GM19240 (cell line): ENCODE results near the gene LENG1.
A peak's percentile ranks its signal among the peaks of the same experiment; 100 is the strongest.

Experiments used
- DNase-seq: peaks from one replicate; pipeline ENCODE4 v3.0.0; 2011; ENCODE audit warnings: low spot score; ENCODE audit not compliant: insufficient read length

LENG1 gene

DNA sequence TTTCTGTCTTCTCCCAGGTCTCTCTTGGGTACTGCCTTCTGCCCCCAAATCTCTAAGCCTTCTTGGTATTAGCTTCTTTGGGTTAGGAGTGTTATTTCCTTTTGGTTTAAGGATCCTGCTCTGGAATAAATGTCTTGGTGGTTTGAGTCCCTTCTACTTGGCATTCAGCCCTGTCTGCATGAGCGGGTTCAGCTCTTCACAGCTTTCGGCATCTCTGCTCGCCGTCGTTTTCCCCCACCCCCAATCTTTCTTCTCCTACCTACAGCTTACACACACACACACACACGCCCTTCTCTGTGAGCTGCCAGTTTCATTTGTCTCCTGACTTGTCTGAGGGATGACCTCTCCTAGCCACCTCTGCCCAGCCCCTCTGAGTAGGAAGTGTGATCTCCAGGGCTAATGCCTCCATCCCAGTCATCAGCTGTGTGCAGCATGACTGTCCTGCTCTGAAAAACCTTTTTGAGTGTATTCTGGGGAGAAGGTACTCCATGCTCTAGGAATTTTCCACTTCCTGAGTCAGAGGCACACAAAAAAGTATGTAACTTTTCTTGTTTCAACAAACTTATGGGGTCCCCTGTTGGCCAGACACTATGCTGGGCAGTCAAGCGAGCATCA, 17.2 kb downstream of the LENG1 start:
- no peak for DNase-seq

DNA sequence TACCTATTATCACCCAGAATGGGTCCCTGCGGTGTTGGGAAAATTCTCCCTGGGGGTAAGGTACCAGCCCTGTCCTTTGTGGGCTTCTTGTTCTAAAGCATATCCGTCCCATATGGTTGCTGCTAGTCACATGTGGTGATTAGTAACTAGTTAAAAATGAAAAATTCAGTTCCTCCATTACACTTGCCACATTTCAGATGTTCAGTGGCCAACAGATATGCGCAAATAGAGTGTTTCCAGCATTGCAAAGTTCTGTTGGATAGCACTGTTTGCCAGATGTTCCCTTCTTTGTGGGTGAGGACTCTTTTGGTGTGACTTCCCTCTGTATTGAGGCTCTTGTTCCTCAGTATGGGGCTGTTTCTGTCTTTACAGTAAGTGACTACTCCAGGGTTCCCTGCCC, 18.2 kb downstream of the LENG1 start:
- no peak for DNase-seq

DNA sequence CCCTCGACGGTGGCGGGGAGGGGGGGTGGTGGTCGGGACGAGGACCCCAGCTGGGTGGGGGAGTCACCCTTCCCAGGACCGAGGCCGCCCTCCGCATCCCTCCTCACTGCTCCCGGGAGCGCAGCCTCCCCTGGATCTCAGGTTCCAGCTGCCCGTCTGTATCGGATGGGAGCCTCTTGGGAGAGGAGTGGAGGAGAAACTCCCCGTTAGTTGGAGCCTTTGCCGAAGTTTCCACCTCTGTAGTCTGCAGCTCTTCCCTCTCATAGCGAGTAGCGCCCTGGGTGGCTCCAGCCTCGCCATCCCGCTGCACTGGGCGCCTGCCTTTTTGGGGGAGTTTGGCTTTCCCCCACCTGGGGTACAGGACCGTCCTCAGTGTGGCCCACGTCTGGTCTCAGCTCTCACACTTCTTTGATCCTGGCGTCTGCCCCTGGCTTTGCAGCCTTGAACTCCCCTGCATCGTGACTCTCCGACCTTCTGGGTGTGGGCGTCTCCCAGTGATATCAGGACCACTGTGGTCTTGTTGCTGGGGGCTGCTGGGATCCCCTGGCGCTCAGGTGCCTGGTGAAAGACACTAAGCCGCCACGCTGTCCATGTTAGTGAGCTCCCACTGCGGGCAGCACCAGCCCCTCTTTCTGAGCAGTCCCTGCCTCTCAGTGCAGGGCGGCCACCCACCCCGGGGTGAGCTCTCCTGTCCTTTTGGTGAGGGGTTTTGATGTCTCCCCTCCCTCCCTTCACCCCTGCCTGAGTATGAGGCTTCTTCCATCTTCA, 20.8 kb downstream of the LENG1 start:
- no peak for DNase-seq

DNA sequence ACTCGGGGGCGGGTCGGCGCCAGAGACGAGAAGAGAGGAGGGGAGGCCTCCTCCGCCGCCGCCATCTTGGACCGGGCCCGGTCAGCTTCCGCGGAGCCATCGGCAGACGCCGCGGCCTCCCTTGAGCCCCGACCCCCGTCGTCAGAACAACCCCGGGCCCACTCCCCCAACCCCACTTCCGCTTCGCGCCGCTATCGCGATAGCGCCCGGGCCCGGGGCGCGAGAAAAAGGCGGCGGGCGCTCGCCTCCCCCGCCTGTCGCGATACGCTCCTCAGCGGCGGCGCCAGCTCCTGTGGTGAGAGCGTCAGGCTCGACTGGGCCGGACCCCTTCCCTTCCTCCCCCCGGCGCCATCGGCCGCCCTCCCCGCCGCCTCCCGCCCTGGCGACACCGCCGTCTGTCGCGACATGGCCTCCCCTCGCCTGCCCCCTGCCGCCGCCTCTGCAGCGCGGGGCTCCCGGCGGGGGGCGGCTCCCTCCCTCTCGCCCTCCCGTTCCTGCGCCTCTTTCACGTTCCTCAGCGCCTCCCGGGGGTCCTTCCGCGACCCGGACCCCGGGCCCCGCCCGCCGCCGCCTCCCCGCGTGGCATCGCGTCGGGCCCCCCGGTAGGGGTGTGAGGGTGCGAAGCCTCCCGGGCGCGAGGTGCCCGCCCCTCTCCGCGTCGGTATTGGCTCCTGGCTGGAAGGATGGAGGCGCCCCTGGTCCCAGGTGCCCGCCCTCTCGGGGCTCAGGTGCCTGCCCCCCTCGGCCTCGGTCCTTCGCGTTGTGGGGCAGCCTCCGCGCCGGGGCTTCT, 21.6 kb downstream of the LENG1 start, which contains the start of gene CNOT3:
Gene CNOT3 (plus strand): TSS at position 64 of the 790 bp plus-strand sequence. CDS start 5,217 bp downstream, outside the sequence.
- DNase-seq: peak; percentile 34

DNA sequence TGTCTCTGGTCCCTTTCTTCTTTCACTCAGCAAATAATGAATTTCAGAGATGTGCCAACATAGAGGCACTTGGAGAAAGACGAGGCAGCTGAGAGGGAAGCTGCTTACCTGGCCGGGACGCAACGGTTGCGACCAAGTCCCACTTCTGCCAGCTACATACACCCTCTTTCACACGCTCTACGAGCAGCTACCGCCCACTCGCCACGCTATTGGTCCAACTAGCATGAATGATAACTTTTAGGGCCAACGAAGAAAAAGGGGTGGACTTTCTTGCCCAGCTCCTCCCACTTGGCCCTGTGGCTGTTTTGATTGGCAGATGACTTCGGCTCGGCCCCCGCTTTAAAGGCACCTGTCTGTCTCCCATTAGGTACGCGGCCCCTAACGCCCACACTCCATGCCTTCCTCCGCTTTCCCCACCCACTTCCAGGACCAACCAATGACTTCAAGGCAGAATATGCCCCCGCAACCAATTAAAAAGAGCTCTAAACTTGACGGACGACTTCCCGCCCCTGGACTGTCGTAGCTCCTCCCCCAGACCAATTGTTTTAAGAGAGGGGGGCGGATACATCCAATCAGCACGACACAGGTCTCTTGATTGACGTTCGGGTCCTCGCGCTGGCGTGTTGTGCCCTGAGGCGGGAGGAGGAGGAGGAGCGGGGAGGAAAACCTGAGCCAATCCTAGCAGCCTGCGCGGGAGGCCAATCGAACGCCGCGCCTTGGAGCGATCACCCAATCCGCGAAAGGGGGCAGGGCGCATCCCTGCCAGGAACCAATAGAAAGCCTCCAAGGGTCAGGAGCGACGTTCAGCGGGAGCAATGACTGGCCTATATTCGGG, 22.4 kb downstream of the LENG1 start:
- peak; percentile 100 for DNase-seq

DNA sequence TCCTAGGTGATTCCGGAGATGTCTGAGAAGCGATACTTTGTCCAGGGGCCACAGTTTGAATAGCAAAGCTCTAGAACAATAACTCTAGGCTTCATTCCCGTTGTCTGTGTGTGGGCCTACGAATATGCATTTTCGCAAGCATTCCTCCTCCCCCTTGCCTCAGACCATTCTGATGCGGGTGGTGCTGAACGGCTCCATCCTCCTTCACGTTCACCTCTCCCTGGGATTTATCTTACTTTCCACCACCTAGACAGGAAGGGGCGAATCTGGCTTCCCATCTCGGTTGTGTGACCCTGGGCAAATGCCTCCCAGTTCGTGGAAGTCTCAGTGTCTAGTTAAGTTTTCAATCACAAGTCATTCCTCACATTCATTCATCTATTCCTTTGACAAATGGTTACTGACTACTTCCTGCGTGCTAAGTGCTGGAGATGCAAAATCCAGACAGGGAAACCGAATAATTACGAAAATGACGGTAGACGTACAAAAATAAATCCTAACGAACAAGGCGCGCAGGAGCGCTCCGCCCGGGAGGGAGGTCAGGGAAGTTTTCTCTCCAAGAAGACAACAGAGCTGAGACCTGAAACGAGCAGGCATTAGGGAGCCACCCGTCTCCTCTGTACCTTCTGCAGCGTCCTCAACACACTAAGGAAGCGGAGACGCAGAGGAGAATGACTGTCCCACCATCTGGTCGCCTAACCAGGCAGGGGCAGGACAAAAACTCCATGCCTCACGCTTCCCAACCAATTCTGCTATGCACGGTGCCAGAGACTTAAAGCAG, 23.2 kb downstream of the LENG1 start:
- DNase-seq: no peak

DNA sequence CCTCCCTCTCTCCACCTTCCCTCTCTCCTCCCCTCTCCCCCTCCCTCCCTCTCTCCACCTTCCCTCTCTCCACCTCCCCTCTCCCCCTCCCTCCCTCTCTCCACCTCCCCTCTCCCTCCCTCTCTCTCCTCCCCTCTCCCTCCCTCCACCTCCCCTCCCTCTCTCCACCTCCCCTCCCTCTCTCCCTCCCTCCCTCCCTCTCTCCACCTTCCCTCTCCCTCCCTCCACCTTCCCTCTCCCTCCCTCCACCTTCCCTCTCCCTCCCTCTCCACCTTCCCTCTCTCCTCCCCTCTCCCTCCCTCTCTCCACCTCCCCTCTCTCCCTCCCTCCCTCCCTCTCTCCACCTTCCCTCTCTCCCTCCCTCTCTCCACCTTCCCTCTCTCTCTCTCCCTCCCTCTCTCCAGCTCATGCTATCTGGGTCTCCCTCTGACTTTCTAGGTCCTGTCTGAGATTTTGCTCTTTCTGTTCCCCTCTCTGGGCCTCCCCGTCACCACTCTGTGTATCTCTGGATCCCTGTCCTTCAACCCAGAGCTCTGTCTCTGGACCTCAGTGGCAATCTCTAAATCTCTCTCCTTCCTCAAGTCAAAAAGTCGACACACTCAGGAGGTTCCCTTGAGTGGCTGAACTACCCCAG, 25.4 kb downstream of the LENG1 start:
- DNase-seq: no peak

DNA sequence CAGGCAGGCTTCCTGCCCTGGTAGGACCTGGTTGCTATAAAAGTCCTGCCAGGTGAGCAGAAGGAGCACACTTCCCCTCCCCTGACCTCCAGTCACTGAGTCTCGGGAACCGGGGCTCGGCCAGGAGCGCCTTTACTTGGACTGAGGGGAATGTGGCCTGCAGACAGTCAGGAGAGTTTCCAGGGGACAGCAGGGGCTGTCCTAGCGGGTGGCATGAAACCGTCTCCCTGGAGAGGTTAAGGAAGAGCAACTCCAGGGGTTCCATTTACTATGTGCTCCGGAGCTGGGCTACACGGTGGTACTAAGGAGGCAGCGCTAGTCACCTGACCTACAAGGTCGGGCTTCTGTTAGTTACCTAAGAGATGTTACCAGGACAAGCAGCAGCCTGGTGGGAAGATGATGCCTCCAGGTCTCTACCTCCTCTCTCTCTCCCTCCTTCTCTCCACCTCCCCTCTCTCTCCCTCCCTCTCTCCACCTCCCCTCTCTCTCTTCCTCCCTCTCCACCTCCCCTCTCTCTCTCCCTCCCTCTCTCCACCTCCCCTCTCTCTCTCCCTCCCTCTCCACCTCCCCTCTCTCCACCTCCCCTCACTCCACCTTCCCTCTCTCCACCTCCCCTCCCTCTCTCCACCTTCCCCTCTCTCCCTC, 26.1 kb downstream of the LENG1 start:
- DNase-seq: no peak

DNA sequence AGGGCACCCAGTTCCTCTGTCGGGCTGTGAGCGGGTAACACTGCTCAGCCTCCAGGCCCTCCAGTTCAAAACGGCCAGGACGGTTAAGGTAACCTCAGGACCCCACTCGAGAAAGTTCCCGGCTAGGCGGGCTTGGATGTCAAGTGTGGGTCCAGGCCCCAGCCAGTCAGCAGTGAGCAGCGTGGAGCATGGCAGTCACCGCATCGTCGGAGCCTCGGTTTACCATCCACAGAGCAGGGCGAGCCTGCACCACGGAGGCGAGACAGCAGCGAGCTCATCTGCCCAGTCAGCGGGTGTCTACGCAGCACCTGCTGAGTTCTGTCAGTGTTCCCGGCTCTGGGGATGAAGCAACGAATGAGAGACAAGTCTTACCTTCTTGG, 29.9 kb downstream of the LENG1 start:
- DNase-seq: no peak

DNA sequence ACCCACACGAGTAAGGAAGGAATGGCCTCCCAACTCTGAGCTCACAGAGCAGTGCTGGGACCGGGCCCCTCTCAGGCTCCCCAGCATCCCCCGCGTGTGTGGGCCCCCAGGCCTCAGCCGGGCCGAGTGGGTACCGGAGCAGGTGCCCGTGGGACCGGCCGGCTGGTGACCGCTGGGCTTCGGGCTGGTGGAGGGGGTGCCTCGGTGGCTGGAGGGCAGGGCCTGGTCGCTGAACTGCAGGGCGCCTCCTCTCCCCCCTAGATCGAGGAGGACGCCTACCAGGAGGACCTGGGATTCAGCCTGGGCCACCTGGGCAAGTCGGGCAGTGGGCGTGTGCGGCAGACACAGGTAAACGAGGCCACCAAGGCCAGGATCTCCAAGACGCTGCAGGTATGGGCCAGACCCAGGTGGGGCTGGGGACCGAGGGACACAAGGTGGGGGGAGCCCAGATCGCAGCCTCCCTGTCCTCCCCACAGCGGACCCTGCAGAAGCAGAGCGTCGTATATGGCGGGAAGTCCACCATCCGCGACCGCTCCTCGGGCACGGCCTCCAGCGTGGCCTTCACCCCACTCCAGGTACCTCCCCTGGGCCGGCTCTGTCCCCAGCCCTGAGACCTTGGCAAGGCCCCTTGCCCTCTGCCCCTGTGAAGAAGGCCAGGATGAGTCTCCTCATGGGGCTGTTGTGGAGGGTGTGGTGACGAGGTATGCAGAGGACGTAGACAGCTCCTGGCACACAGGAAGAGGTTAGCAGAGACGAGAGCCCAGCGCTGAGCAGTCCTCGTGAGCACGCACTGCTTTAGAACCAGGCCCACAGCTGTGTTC, 30.5 kb downstream of the LENG1 start:
- no peak for DNase-seq

DNA sequence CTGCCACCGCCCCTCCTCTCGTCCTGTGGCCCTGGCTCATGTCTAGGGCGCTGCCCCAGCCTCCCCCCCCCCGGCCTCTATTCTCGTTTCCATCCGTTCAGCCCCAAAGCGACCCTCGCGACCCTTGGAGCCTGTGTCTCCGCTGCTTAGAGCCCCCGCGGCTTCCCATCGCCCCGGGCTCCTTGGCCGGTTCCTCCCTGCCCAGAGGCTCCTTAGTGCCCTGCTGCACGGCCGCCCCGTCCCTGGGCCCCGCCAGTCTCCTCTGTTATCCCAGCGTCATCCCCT, 31.1 kb downstream of the LENG1 start:
- DNase-seq: no peak

DNA sequence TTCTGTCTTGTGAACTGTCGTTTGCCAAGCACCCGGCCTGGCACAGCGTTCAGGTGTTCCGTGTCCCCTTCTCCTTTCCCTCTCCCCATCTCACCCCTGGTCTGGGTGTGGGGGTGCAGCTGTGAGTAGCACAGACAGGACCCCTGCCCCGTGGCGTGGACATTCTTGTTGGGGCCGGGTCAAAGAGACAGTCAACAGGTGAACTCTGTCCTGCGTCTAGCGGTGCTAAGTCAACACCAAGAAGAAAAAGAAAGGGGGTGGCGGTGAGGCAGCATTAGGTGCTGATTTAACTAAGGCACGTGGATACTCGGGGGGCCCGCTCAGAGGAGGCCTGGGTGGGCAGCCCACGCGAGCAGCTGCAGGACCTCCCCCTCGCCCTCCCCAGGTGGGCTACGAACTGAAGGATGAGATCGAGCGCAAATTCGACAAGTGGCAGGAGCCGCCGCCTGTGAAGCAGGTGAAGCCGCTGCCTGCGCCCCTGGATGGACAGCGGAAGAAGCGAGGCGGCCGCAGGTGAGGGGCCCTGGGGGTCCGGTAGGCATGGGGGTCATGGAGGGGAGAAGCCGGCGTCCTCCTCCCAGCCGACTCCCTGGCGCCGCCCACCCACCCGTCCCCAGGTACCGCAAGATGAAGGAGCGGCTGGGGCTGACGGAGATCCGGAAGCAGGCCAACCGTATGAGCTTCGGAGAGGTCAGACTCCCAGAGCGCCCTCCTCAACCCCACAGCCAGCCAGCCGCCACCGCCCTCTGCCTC, 31.7 kb downstream of the LENG1 start:
- no peak for DNase-seq

DNA sequence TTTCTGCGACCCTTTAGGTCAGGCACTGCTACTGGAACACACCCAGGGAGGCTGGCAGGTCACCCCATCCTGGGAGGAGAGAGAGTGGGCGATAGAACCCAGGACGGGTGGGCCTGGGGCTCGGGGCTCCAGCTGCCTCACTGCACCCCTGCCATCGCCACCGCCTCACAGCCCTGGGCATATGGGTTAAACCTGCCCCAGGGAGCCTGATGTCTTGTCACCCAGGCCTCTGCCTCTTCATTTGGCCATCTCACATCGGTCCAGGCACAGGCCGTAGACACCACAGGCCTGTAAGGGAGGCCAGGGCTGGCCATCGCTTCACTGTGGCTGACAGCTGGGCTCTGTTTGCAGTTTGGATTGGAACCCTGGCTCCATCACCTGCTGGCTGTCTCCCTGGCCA, 33.8 kb downstream of the LENG1 start:
- no peak for DNase-seq

DNA sequence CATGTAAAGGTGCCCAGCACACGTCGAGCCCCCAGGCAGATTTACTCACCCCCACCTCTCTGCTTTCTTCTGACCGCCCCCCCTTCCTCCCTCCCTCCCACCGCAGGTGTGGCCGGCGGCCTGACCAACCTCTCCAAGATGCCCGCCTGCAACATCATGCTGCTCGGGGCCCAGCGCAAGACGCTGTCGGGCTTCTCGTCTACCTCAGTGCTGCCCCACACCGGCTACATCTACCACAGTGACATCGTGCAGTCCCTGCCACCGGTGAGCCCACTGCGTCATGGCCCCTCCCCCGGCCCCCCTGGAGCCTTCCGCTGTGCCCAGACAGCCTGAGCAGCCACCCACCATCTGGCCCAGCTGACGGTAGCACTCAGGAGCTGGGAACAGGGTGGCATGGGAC, 35.1 kb downstream of the LENG1 start:
- DNase-seq: no peak

DNA sequence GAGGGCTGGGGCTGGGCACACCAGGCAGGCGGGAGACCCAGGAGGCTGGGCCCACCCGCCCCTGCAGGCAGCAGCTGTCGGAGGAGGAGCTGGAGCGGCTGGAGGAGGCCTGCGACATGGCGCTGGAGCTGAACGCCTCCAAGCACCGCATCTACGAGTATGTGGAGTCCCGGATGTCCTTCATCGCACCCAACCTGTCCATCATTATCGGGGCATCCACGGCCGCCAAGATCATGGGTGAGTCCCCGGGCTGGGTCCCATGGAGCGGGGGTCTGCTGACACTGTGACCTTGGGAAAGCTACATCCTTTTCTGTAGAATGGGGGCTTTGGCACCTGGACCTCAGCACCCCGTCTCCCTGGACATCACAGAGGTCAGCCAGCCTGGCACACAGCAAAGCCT, 35.8 kb downstream of the LENG1 start:
- DNase-seq: no peak

DNA sequence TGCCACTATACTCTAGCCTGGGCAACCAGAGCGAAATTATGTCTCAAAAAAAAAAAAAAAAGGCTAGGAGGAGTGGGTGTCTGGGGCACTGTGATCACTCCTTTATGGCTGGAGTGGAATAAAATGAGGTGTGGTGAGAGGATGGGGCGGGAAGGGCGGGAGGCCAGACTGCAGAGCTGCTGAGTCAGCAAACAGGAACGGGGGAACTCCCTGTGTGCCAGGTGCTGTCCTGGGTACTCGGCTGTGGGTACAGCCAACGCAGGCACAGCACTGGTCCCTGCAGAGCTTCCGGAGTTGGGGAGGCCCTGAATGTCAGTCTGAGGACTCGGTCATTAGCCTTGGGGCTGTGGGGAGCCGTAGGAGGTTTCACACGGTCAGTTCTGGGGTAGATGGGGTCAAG, 38.3 kb downstream of the LENG1 start:
- DNase-seq: no peak

DNA sequence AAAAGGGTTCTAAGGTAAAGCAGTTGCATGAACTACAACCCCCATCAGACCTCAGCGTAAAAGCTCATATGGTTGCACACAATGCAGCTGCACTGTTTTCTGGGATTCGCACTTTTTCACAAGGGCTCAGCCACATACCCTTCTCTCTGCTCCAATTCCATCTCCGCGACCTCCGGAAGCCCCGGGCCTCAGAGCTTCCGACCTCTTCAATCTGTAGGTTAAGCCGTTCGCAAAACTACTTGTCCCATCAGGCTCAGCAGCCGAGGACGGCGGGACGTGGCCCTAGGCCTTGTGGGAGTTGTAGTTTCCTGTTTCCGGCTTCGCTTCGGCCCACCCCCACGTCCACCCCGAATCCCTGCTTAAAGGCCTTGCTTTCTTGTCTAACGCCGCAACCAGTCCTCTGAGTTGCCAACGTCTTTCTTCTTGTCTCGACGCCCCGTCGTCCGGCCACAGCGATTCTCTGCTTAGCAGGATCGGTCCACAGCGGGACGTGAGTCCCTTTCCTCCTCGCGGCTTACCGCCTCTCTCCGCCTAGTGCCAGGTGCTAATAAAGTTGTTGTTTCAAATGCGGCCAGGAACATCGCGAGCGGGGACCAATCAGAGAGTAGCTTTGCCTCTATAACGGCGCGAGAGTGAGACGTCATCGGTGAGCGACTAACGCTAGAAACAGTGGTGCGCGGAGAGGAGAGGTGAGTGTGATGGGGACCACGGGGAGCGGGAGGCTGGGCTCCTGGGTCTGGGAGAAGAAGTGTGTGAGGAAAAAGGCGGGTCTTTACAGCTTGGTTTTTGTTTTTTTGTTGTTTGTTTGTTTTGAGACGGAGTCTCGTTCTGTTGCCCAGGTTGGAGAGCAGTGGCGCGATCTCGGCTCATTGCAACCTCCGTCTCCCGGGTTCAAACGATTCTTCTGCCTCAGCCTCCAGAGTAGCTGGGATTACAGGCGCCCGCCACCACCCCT, 44.1 kb downstream of the LENG1 start, which contains the start of the genes PRPF31 and TFPT:
Gene PRPF31 (plus strand): TSS at position 646 of the 955 bp plus-strand sequence. CDS start 2,525 bp downstream, outside the sequence.
Gene TFPT (minus strand): TSS at position 549 of the 955 bp plus-strand sequence. CDS start 388 bp downstream, at position 161.
- peak; percentile 99 for DNase-seq
